Endodermal cell (in vitro differentiated cells): ENCODE measurements around the gene SCFD1. TPM values are rescaled to one million over a fixed set of nuclear protein-coding genes. Genes with fewer than 3 reads are reported as not detected.

Experiments used
- DNase-seq: peaks from one replicate; pipeline ENCODE4 v3.0.0-alpha.2; 2017
- H3K27ac ChIP-seq: 2 replicates; pipeline ENCODE4 v1.5.1; 2013; ENCODE audit warnings: mild to moderate bottlenecking, low read depth, low read length, moderate library complexity
- H3K27me3 ChIP-seq: 2 replicates; pipeline ENCODE4 v1.6.1; 2013; ENCODE audit warnings: mild to moderate bottlenecking, low read length, moderate library complexity; ENCODE audit not compliant: insufficient read depth, control insufficient read depth, poor library complexity, severe bottlenecking
- H3K36me3 ChIP-seq: 2 replicates; pipeline ENCODE4 v1.7.0; 2013; ENCODE audit warnings: mild to moderate bottlenecking, low read length, moderate library complexity; ENCODE audit not compliant: control insufficient read depth, insufficient read depth
- H3K4me1 ChIP-seq: one replicate; pipeline ENCODE4 v1.7.0; 2013; ENCODE audit warnings: low read length; ENCODE audit not compliant: control insufficient read depth, insufficient read depth
- H3K4me3 ChIP-seq: 2 replicates; pipeline ENCODE4 v1.5.1; 2013; ENCODE audit warnings: mild to moderate bottlenecking, low read length, moderate library complexity
- H3K9ac ChIP-seq: 2 replicates; pipeline ENCODE4 v1.6.1; 2013; ENCODE audit warnings: mild to moderate bottlenecking, low read length, moderate library complexity; ENCODE audit not compliant: poor library complexity, severe bottlenecking; ENCODE audit errors: extremely low read depth
- H3K9me3 ChIP-seq: 2 replicates; pipeline ENCODE4 v1.6.1; 2013; ENCODE audit warnings: mild to moderate bottlenecking, low read length, moderate library complexity; ENCODE audit not compliant: control insufficient read depth
- H3K27ac Mint-ChIP-seq: 2 replicates; pipeline ENCODE4 v1.8.0; 2020; ENCODE audit warnings: mixed read lengths
- H3K27me3 Mint-ChIP-seq: 2 replicates; pipeline ENCODE4 v1.8.0; 2021; ENCODE audit warnings: mild to moderate bottlenecking, mixed read lengths; ENCODE audit not compliant: insufficient read depth
- H3K36me3 Mint-ChIP-seq: 2 replicates; pipeline ENCODE4 v1.8.0; 2020; ENCODE audit warnings: low read depth, mixed read lengths
- H3K4me1 Mint-ChIP-seq: 2 replicates; pipeline ENCODE4 v1.8.0; 2020; ENCODE audit warnings: mixed read lengths
- H3K4me3 Mint-ChIP-seq: 2 replicates; pipeline ENCODE4 v1.8.0; 2020; ENCODE audit warnings: mild to moderate bottlenecking, moderate library complexity, mixed read lengths
- H3K9me3 Mint-ChIP-seq: 2 replicates; pipeline ENCODE4 v1.8.0; 2020; ENCODE audit warnings: mild to moderate bottlenecking, mixed read lengths
- WGBS, 2 experiments: methylation state at CpG; one replicate each; pipeline versions ENCODE4 v1.1.5 to v1.1.7; 2013; ENCODE audit warnings: missing lambda C conversion rate in 2 of 2, mixed read lengths in 1 of 2; ENCODE audit not compliant: insufficient coverage in 1 of 2, insufficient read length in 1 of 2; 5-methylcytosine and 5-hydroxymethylcytosine counted together
- total RNA-seq, 2 donors: library from RNA; stranded (reverse); fragmentation: NEBNext Ultra II Directional in 1 of 2; extraction: Animal tissue kit (Norgen Biotek cat#: 25700) in 1 of 2; gene quantifications; 2 replicates in 1 of 2; 3 replicates in 1 of 2; pipeline ENCODE4 v1.2.1, GENCODE V29; 2021
- TF ChIP-seq, protein P1 (sequence below): fragments of 200-600 bp; sonication (generic); conservative IDR thresholded peaks from 2 replicates; pipeline ENCODE4 v1.5.0; 2021; ENCODE audit warnings: antibody characterized with exemption, mild to moderate bottlenecking

SCFD1 gene
- total RNA-seq, 2 donors from 2014 or later, result 82.4 to 98.4 TPM

DNA sequence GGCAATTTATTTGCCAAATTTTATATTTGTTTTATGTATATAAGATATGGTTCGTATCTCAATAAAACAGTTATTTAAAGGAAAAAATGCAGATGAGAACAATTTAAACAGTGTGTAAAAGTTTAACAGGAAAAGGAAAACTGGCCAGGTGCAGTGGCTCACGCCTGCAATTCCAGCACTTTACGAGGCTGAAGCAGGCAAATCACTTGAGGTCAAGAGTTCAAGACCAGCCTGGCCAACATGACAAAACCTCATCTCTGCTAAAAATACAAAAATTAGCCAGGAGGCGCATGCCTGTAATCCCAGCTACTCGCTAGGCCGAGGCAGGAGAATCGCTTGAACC lies 40.9 kb upstream of the SCFD1 start:
- H3K4me3 ChIP-seq, result no peak overlapping the region
- no peak overlapping the region for H3K4me3 Mint-ChIP-seq
- H3K36me3 Mint-ChIP-seq, result peaks cover 44% of the 10 kb centered on the region
- peaks cover 20% of the 10 kb centered on the region for H3K4me1 Mint-ChIP-seq
- no peak for DNase-seq
- peaks cover 27% of the 10 kb centered on the region for H3K9me3 ChIP-seq
- WGBS, 2 experiments, result 92 to 97% methylated on average over 7 of the region's 7 CpGs
- TF ChIP-seq, protein P1, sequence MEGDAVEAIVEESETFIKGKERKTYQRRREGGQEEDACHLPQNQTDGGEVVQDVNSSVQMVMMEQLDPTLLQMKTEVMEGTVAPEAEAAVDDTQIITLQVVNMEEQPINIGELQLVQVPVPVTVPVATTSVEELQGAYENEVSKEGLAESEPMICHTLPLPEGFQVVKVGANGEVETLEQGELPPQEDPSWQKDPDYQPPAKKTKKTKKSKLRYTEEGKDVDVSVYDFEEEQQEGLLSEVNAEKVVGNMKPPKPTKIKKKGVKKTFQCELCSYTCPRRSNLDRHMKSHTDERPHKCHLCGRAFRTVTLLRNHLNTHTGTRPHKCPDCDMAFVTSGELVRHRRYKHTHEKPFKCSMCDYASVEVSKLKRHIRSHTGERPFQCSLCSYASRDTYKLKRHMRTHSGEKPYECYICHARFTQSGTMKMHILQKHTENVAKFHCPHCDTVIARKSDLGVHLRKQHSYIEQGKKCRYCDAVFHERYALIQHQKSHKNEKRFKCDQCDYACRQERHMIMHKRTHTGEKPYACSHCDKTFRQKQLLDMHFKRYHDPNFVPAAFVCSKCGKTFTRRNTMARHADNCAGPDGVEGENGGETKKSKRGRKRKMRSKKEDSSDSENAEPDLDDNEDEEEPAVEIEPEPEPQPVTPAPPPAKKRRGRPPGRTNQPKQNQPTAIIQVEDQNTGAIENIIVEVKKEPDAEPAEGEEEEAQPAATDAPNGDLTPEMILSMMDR, result no peak
- peaks cover 26% of the 10 kb centered on the region for H3K9me3 Mint-ChIP-seq
- H3K27ac Mint-ChIP-seq, result no peak overlapping the region
- H3K27me3 Mint-ChIP-seq, result no peaks in the 10 kb centered on the region
- H3K4me1 ChIP-seq, result peaks cover 10% of the 10 kb centered on the region
- no peaks in the 10 kb centered on the region for H3K27me3 ChIP-seq
- H3K36me3 ChIP-seq, result peaks cover 45% of the 10 kb centered on the region
- no peak overlapping the region for H3K27ac ChIP-seq
- H3K9ac ChIP-seq, result no peak overlapping the region

DNA sequence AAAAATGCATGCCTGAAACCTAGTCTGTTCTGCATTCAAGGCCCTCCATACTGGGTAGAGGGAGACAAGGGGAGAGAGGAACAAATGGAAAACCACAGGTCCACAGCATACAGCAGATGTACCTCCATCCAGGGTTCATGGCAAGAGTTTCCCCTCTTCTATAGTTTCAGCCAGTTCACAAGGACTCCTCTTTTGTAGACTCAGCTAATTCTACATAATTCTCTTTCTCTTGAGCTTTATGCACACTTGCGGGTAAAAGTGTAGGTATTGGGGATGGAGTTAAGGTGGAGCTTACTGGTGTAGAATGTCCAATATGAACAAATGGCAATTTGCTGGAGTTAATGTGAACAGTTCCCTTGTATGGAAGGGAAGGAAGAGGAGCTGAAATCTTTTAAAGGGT lies 39.7 kb upstream of the SCFD1 start:
- no peak overlapping the region for H3K27ac ChIP-seq
- H3K27ac Mint-ChIP-seq, result no peak overlapping the region

DNA sequence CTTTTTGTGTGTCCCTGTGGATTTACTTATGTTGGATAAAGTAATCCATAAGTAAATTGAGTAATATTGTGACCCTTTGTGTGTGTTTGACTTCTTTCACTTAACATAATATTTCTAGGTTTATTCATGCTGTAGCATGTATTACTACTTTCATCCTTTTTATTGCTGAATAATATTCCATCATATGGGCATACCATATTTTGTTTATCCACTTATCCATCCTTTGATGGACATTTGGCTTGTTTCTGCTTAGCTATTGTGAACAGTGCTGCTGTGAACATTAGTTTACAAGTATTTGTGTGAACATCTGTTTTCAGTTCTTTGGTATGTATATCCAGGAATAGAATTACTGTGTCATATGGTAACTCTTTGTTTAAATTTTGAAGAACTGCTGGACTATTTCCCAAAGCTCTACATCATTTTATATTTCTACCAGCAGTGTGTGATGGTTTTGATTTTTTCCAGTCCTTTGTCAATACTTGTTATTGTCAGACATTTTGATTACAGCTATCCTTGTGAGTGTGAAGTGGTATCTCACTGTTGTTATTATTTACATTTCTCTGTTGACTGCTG lies 38.0 kb upstream of the SCFD1 start:
- no peaks in the 10 kb centered on the region for H3K27me3 ChIP-seq
- H3K9me3 ChIP-seq, result peaks cover 27% of the 10 kb centered on the region
- H3K36me3 ChIP-seq, result peaks cover 68% of the 10 kb centered on the region
- H3K27ac ChIP-seq, result no peak overlapping the region
- Mint-ChIP-seq H3K27ac (no peak overlapping the region), H3K27me3 (no peaks in the 10 kb centered on the region), H3K9me3 (peaks cover 26% of the 10 kb centered on the region), H3K36me3 (peaks cover 52% of the 10 kb centered on the region), H3K4me1 (no peaks in the 10 kb centered on the region), H3K4me3 (no peak overlapping the region)
- TF ChIP-seq, protein P1, result no peak
- H3K9ac ChIP-seq, result no peak overlapping the region
- H3K4me1 ChIP-seq, result peaks cover 3% of the 10 kb centered on the region
- no peak for DNase-seq
- H3K4me3 ChIP-seq, result peak overlapping the region; percentile 4

More for the DNA sequence above, 39.7 kb upstream of the SCFD1 start:
- H3K36me3 ChIP-seq, result peaks cover 54% of the 10 kb centered on the region
- DNase-seq, result no peak
- Mint-ChIP-seq H3K36me3 (peaks cover 48% of the 10 kb centered on the region), H3K4me3 (no peak overlapping the region), H3K9me3 (peaks cover 26% of the 10 kb centered on the region), H3K27me3 (no peaks in the 10 kb centered on the region), H3K4me1 (peaks cover 14% of the 10 kb centered on the region)
- TF ChIP-seq, protein P1, result no peak
- 93% methylated on average over 1 of the region's 1 CpG; no CpG with 5 or more reads in 1 of the 2 experiments for WGBS, 2 experiments
- H3K4me3 ChIP-seq, result no peak overlapping the region
- no peak overlapping the region for H3K9ac ChIP-seq
- no peaks in the 10 kb centered on the region for H3K27me3 ChIP-seq
- peaks cover 27% of the 10 kb centered on the region for H3K9me3 ChIP-seq
- peaks cover 12% of the 10 kb centered on the region for H3K4me1 ChIP-seq
